Spleen (tissue), 7 donors: Measurements from ENCODE around the gene STAT4.

Experiments used
- POLR2A ChIP-seq, 3 donors: fragments of 450-650 bp; IDR thresholded peaks; one replicate each; pipeline ENCODE4 v1.5.1; 2017; ENCODE audit warnings: antibody characterized with exemption in 3 of 3, mild to moderate bottlenecking in 1 of 3
- TF ChIP-seq, protein P1 (sequence below), 11 experiments: fragments of 200-600 bp in 7 of 11; fragments of 450-650 bp in 4 of 11; sonication (generic) in 4 of 11; IDR thresholded peaks in 8 of 11; conservative IDR thresholded peaks in 3 of 11; 1 replicate in 7 of 11; 2 replicates in 4 of 11; pipeline versions ENCODE4 v1.4.0 to v1.8.0; 2016 to 2021; ENCODE audit warnings: antibody characterized with exemption in 11 of 11, inconsistent platforms in 4 of 11, mild to moderate bottlenecking in 1 of 11
- donor health status: DM: no; HTN: no; CAD: no; lungs with moderate emphysema.
- donor health status: DM: no; HTN: no; CAD: no.
- donor health status: DM: no; HTN: no; CAD: no.

DNA sequence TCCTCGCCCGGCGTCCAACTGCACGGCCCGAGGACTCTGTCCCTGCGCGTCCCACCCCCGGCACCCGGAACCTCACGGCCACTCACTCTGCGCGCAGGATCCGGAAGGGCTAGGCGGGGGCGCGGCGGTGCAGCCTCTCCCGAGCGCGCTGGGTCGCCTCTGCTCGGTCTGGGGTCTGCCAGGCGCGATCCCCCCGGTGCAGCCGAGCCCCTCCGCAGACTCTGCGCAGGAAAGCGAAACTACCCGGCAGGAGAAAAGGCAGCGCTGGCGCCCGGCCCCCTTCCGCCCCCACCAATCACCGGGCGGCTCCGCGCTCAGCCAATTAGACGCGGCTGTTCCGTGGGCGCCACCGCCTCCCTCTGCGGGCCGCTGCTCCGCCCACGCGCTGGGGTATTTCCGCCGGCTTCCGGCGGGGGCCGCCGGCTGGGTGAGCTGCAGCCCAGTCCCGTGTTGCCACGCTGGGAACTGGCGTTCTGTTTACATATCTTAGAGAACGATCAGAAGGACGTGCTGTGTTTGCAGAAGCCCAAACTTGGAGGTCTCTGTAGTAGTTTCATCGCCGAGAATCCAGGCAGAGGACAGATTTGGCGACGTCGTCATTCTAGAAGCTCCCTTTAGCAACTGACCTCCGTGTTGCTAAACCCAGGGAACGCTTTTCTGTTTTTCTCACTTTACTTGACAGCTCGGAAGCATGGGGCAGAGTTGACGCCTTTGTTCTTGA lies 136.7 kb downstream of the STAT4 start, which contains the start of gene STAT1:
- peak; percentile 67 to 95 (median 90) for TF ChIP-seq POLR2A (IDR thresholded peaks at IDR 0.05)
- TF ChIP-seq, protein P1, sequence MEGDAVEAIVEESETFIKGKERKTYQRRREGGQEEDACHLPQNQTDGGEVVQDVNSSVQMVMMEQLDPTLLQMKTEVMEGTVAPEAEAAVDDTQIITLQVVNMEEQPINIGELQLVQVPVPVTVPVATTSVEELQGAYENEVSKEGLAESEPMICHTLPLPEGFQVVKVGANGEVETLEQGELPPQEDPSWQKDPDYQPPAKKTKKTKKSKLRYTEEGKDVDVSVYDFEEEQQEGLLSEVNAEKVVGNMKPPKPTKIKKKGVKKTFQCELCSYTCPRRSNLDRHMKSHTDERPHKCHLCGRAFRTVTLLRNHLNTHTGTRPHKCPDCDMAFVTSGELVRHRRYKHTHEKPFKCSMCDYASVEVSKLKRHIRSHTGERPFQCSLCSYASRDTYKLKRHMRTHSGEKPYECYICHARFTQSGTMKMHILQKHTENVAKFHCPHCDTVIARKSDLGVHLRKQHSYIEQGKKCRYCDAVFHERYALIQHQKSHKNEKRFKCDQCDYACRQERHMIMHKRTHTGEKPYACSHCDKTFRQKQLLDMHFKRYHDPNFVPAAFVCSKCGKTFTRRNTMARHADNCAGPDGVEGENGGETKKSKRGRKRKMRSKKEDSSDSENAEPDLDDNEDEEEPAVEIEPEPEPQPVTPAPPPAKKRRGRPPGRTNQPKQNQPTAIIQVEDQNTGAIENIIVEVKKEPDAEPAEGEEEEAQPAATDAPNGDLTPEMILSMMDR (IDR thresholded peaks at IDR 0.05 in 8 of 11, conservative IDR thresholded peaks at IDR 0.05 in 3 of 11): peak in 3 of 11 experiments; percentile 25 to 52 (median 48)
